SU-DHL-6 (cell line): ENCODE measurements around the gene ZNF836.

ENCODE experiments used
- H2AFZ ChIP-seq: fragments of 200-600 bp; sonication (generic); 2 replicates; pipeline ENCODE4 v1.6.1; 2014; ENCODE audit warnings: low read depth, mild to moderate bottlenecking, moderate library complexity, mixed read lengths, antibody characterized with exemption, low read length; ENCODE audit not compliant: severe bottlenecking
- H3F3A ChIP-seq: fragments of 200-600 bp; shearing (Covaris generic); 2 replicates; pipeline ENCODE4 v1.6.0; 2016; ENCODE audit warnings: antibody characterized with exemption, mild to moderate bottlenecking; ENCODE audit not compliant: insufficient read depth
- H3K27ac ChIP-seq: fragments of 200-600 bp; sonication (generic); 2 replicates; pipeline ENCODE4 v1.5.1; 2016; ENCODE audit warnings: low read depth, mild to moderate bottlenecking, low read length, moderate library complexity, mixed read lengths
- H3K27me3 ChIP-seq: fragments of 200-600 bp; sonication (generic), shearing (Covaris generic); 2 replicates; pipeline ENCODE4 v1.6.0; 2014; ENCODE audit warnings: mild to moderate bottlenecking, low read length
- H3K36me3 ChIP-seq: fragments of 200-600 bp; sonication (generic); 2 replicates; pipeline ENCODE4 v1.6.1; 2014; ENCODE audit warnings: mild to moderate bottlenecking, low read length, mixed read lengths
- H3K4me2 ChIP-seq: fragments of 300-600, 200-600 bp; shearing (Covaris generic), sonication (generic); 2 replicates; pipeline ENCODE4 v1.6.0; 2014; ENCODE audit warnings: low read length, low read depth, mild to moderate bottlenecking; ENCODE audit not compliant: poor library complexity, severe bottlenecking
- H3K4me3 ChIP-seq: fragments of 200-600 bp; sonication (generic); 2 replicates; pipeline ENCODE4 v1.5.1; 2014; ENCODE audit warnings: antibody characterized with exemption, low read length, mild to moderate bottlenecking, mixed read lengths; ENCODE audit not compliant: insufficient read depth, poor library complexity, severe bottlenecking
- H3K79me2 ChIP-seq: fragments of 200-600 bp; sonication (generic); 2 replicates; pipeline ENCODE4 v1.6.1; 2014; ENCODE audit warnings: mild to moderate bottlenecking, low read length, moderate library complexity; ENCODE audit not compliant: insufficient read depth
- H3K9ac ChIP-seq: fragments of 200-600 bp; sonication (generic); 2 replicates; pipeline ENCODE4 v1.7.0; 2014; ENCODE audit warnings: mild to moderate bottlenecking, low read length
- H3K9me2 ChIP-seq: fragments of 200-600 bp; sonication (generic); replicated peaks from 2 replicates; pipeline ENCODE4 v1.6.1; 2014; ENCODE audit warnings: low read length; ENCODE audit not compliant: insufficient read depth
- H3K9me3 ChIP-seq: fragments of 200-600 bp; sonication (generic); 2 replicates; pipeline ENCODE4 v1.6.1; 2014; ENCODE audit warnings: low read length, mixed read lengths; ENCODE audit not compliant: insufficient read depth
- H4K20me1 ChIP-seq: fragments of 200-600 bp; sonication (generic); 2 replicates; pipeline ENCODE4 v1.6.1; 2014; ENCODE audit warnings: low read depth, mild to moderate bottlenecking, antibody characterized with exemption, low read length, moderate library complexity, mixed read lengths
- EZH2phosphoT487 ChIP-seq: fragments of 200-600 bp; sonication (generic), shearing (Covaris generic); conservative IDR thresholded peaks from 2 replicates; pipeline ENCODE4 v1.6.1; 2018; ENCODE audit warnings: mild to moderate bottlenecking, antibody characterized with exemption, low read length, moderate library complexity, mixed read lengths
- TF ChIP-seq, protein P1 (sequence below): fragments of 200-600 bp; sonication (generic); IDR thresholded peaks from one replicate; pipeline ENCODE4 v1.5.1; 2017; ENCODE audit warnings: antibody characterized with exemption, mild to moderate bottlenecking, low read length, moderate library complexity; ENCODE audit not compliant: insufficient read depth, poor library complexity, severe bottlenecking

ZNF836 gene

DNA sequence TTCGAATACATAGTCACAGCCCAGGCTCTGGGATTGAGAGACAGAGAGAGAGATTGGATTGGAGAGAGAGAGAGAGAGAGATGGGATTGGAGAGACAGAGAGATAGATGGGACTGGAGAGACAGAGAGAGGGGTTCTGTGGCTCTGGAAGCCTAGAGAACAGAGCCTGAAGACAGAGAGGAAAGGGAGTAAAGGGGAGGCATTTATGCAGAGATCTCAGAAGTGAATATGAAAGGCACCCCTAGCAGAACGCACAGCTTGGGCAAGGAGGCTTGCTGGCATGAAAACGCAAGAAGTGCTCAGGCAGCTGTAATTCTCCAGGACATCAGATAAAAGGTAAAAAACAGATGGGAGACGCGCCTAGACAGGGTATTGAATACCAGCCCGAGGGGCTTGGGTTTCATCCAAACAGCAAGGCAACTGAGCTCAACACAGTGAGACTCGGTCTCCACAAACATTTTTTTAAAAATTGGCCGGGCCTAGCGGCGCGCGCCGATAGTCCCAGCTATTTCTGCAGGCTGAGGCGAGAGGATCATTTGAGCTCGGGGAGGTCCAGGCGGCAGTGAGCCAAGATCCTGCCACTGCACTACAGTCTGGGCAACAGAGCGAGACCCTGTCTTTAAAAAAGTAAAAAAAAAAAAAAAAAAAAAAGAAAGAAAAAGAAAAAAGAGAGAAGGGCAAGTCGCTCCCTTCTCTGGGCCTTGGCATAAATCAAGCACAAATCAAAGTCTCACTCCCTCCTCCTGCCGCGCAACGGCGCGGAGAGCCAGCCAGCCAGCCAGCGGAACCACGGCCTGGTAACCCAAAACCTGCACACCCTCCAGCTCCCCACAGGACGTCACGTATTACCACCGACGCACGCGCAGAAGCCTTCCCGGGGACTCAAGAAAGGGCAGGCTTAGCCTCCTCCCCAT is 17.7 kb upstream of the ZNF836 start:
- H3F3A ChIP-seq, result no peaks in the 10 kb centered on the region; the same call in 1 of the 2 replicates
- no peak for TF ChIP-seq EZH2phosphoT487
- TF ChIP-seq, protein P1, sequence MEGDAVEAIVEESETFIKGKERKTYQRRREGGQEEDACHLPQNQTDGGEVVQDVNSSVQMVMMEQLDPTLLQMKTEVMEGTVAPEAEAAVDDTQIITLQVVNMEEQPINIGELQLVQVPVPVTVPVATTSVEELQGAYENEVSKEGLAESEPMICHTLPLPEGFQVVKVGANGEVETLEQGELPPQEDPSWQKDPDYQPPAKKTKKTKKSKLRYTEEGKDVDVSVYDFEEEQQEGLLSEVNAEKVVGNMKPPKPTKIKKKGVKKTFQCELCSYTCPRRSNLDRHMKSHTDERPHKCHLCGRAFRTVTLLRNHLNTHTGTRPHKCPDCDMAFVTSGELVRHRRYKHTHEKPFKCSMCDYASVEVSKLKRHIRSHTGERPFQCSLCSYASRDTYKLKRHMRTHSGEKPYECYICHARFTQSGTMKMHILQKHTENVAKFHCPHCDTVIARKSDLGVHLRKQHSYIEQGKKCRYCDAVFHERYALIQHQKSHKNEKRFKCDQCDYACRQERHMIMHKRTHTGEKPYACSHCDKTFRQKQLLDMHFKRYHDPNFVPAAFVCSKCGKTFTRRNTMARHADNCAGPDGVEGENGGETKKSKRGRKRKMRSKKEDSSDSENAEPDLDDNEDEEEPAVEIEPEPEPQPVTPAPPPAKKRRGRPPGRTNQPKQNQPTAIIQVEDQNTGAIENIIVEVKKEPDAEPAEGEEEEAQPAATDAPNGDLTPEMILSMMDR, result no peak
- H3K79me2 ChIP-seq, result peaks cover 40% of the 10 kb centered on the region
- H4K20me1 ChIP-seq, result no peaks in the 10 kb centered on the region; the same call in 1 of the 2 replicates
- H3K9me3 ChIP-seq, result no peaks in the 10 kb centered on the region
- peak overlapping the region; percentile 63 for H2AFZ ChIP-seq
- H3K27me3 ChIP-seq, result no peaks in the 10 kb centered on the region
- peak overlapping the region; percentile 88 for H3K27ac ChIP-seq
- H3K4me2 ChIP-seq, result peak overlapping the region; percentile 98
- H3K9ac ChIP-seq, result peak overlapping the region; percentile 73
- H3K4me3 ChIP-seq, result peak overlapping the region; percentile 58
- peaks cover 6% of the 10 kb centered on the region; the same call in 1 of the 2 replicates for H3K36me3 ChIP-seq
- no peaks in the 10 kb centered on the region for H3K9me2 ChIP-seq

DNA sequence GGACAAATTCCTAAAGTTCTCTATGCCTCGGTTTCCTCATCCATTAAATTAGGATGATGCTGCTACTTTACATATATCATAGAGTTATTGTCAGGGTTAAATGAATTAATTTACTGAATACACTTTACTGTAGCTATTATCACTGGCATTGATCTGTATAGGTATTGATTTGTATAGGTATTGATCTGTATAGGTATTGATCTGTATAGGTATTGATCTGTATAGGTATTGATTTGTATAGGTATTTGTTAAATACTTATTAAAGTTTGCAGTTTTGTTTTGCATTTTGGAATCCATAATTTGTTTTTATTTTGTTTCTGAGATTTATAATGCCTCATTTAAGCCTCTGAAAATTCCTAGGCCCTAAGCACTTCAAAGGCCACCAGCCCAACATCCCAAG is 16.0 kb upstream of the ZNF836 start:
- Histone ChIP-seq H3K9me3 (no peaks in the 10 kb centered on the region), H3K9me2 (no peaks in the 10 kb centered on the region), H3K4me2 (no peak overlapping the region), H3K27ac (no peak overlapping the region), H3K27me3 (no peaks in the 10 kb centered on the region), H3K9ac (no peak overlapping the region), H3K36me3 (no peaks in the 10 kb centered on the region), H3F3A (no peaks in the 10 kb centered on the region; the same call in 1 of the 2 replicates), H3K4me3 (no peak overlapping the region), H3K79me2 (peaks cover 23% of the 10 kb centered on the region), H2AFZ (no peak overlapping the region), H4K20me1 (no peaks in the 10 kb centered on the region; the same call in 1 of the 2 replicates)
- TF ChIP-seq, protein P1, result no peak
- no peak for TF ChIP-seq EZH2phosphoT487

DNA sequence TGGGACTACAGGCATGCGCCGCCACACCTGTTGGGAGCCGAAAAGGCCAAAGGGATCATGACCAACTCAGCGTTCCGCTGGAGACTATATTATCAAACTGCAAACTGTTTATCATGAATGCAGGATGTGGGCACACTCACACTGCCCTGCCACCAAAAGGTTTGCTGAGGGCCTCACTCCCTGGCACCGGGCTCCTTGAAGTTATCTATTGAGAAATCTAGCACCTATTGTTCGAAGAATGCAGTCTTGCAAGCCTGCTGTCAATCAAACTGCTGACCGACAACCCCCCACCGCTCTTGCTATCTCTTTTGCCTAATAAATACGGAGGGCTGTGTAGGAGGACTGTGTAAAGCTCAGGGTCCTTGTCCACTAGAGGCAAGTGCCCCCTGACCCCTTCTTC is 5.2 kb upstream of the ZNF836 start:
- no peaks in the 10 kb centered on the region for H3K27me3 ChIP-seq
- no peak overlapping the region for H3K4me2 ChIP-seq
- H3K27ac ChIP-seq, result no peak overlapping the region
- no peaks in the 10 kb centered on the region for H3F3A ChIP-seq
- no peaks in the 10 kb centered on the region for H3K9me3 ChIP-seq
- H3K9ac ChIP-seq, result no peak overlapping the region
- no peaks in the 10 kb centered on the region for H3K36me3 ChIP-seq
- no peaks in the 10 kb centered on the region for H3K9me2 ChIP-seq
- no peak for TF ChIP-seq EZH2phosphoT487
- TF ChIP-seq, protein P1, result no peak
- no peak overlapping the region for H3K4me3 ChIP-seq
- no peaks in the 10 kb centered on the region for H3K79me2 ChIP-seq
- no peak overlapping the region for H2AFZ ChIP-seq
- H4K20me1 ChIP-seq, result no peaks in the 10 kb centered on the region
